Loucy (cell line): ENCODE results near the gene SQSTM1.

Experiments
- EZH2phosphoT487 ChIP-seq: fragments of 200-600 bp; IDR thresholded peaks from 2 replicates; pipeline ENCODE4 v1.6.1; 2018; ENCODE audit warnings: antibody characterized with exemption, mild to moderate bottlenecking, moderate library complexity, borderline replicate concordance
- TF ChIP-seq, protein P1 (sequence below): fragments of 200-600 bp; sonication (generic); conservative IDR thresholded peaks from 2 replicates; pipeline ENCODE4 v1.5.1; 2014; ENCODE audit warnings: mild to moderate bottlenecking, antibody characterized with exemption, low read length

- no peak for TF ChIP-seq EZH2phosphoT487
- TF ChIP-seq, protein P1, sequence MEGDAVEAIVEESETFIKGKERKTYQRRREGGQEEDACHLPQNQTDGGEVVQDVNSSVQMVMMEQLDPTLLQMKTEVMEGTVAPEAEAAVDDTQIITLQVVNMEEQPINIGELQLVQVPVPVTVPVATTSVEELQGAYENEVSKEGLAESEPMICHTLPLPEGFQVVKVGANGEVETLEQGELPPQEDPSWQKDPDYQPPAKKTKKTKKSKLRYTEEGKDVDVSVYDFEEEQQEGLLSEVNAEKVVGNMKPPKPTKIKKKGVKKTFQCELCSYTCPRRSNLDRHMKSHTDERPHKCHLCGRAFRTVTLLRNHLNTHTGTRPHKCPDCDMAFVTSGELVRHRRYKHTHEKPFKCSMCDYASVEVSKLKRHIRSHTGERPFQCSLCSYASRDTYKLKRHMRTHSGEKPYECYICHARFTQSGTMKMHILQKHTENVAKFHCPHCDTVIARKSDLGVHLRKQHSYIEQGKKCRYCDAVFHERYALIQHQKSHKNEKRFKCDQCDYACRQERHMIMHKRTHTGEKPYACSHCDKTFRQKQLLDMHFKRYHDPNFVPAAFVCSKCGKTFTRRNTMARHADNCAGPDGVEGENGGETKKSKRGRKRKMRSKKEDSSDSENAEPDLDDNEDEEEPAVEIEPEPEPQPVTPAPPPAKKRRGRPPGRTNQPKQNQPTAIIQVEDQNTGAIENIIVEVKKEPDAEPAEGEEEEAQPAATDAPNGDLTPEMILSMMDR = no peak
Measured at GRCh38 chr5:179824745-179825112, 4.0 kb downstream of the SQSTM1 start.
